MM.1S (cell line): ENCODE measurements around the gene PLPP7.

Experiments used
- CTCF ChIP-seq: fragments of 300-600 bp; sonication (generic); IDR thresholded peaks from 2 replicates; pipeline ENCODE4 v1.5.1; 2016; ENCODE audit warnings: antibody characterized with exemption, low read length, mixed read lengths
- EZH2phosphoT487 ChIP-seq: fragments of 300-600 bp; sonication (generic); IDR thresholded peaks from 2 replicates; pipeline ENCODE4 v1.6.1; 2018; ENCODE audit warnings: antibody characterized with exemption, low read length

DNA sequence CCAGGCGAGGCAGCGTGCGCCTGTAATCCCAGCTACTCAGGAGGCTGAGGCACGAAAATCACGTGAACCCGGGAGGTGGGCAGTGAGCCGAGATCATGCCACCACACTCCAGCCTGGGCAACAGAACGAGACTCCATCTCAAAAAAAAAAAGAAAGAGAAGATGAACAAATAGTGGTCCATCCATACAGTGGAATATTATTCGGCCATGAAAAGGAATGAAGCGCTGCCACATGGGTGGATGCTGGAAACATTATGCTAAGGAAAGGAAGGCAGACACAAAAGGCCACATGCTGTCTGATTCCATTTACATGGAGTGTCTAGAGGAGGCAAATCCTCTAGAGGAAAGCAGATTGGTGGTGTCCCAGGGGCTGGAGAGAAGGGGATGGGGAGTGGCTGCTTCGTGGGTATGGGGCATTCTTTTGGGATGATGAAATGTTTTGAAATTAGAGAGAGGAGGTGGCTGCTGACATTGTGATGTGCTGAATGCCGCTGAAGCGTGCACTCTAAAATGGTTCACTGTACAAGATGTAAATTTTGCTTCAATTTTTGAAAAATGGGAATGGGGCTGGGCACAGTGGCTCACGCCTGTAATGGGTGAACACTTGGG is 17.0 kb downstream of the PLPP7 start:
- no peak for TF ChIP-seq CTCF
- TF ChIP-seq EZH2phosphoT487: no peak
